Psoas muscle (tissue), 8 donors: ENCODE data around the gene KRT83. TPM values are rescaled to one million over a fixed set of nuclear protein-coding genes. Genes with fewer than 3 reads are reported as not detected.

Source experiments
- ATAC-seq, 4 donors: fragments of 200-7000 bp; cut with Tn5 transposase; one replicate each; pipeline ENCODE4 v1.9.1; 2020; ENCODE audit warnings: moderate library complexity in 3 of 4, mild to moderate bottlenecking in 2 of 4
- DNase-seq, 2 donors: peaks; one replicate each; pipeline ENCODE4 v3.0.0-alpha.2; 2020
- H3K27ac ChIP-seq: fragments of 200-600 bp; one replicate; pipeline ENCODE4 v1.8.0; 2022
- H3K27me3 ChIP-seq, 3 donors: fragments of 200-600 bp in 1 of 3; one replicate each; pipeline versions ENCODE4 v1.6.1 to v1.8.0; 2013 to 2022; ENCODE audit warnings: low read length in 2 of 3, mild to moderate bottlenecking in 2 of 3, moderate library complexity in 1 of 3; ENCODE audit not compliant: insufficient read depth in 3 of 3
- H3K36me3 ChIP-seq, 2 donors: fragments of 200-600 bp in 1 of 2; one replicate each; pipeline versions ENCODE4 v1.6.1 to v1.8.0; 2013 to 2022; ENCODE audit warnings: low read depth in 1 of 2, mild to moderate bottlenecking in 1 of 2, moderate library complexity in 1 of 2; ENCODE audit not compliant: insufficient read depth in 1 of 2
- H3K4me1 ChIP-seq: fragments of 200-600 bp; one replicate; pipeline ENCODE4 v1.8.0; 2022
- H3K4me3 ChIP-seq: fragments of 200-600 bp; one replicate; pipeline ENCODE4 v1.8.0; 2022; ENCODE audit warnings: mild to moderate bottlenecking
- H3K9me3 ChIP-seq: fragments of 200-600 bp; one replicate; pipeline ENCODE4 v1.8.0; 2022
- WGBS, 3 donors: extraction: QIAGEN DNeasy Blood & Tissue Kit; methylation state at CpG; one replicate each; pipeline versions ENCODE4 v1.1.6 to v1.1.7; 2013; 5-methylcytosine and 5-hydroxymethylcytosine counted together
- intact Hi-C, 2 donors: fragments of 100-400 bp; cut with DNase I; formaldehyde crosslinking; loops; one replicate each; pipeline versions ENCODE4 v1.11.0 to v1.14.2; 2022
- polyA plus RNA-seq, 3 donors: library from polyadenylated mRNA; stranded (reverse); fragments of 200-250 nt; gene quantifications; one replicate each; pipeline ENCODE4 v1.2.3, GENCODE V29; 2013
- total RNA-seq, 4 donors: library from RNA; stranded (reverse); fragmentation: NEBNext Ultra II Directional in 2 of 4; extraction: Animal tissue kit (Norgen Biotek cat#: 25700) in 2 of 4; gene quantifications; one replicate each; pipeline versions ENCODE4 v1.2.1 to v1.2.4, GENCODE V29; 2021 to 2023
- TF ChIP-seq, protein P1 (sequence below): fragments of 200-600 bp; IDR thresholded peaks from one replicate; pipeline ENCODE4 v1.8.0; 2022; ENCODE audit warnings: antibody characterized with exemption
- donor health status: healthy with polysubstance abuse.
- donor health status: DM: no; HTN: no; CAD: no; lungs with moderate emphysema.
- donor health status: Bipolar disorder and iron deficiency.
- donor health status: healthy.
- donor health status: DM: yes; HTN: yes; CAD: no.
- donor health status: DM: no; HTN: no; CAD: no.
- donor health status: DM: no; HTN: no; CAD: no.
- donor health status: DM: yes; HTN: yes; CAD: no.

KRT83 gene
- total and polyA plus RNA-seq, 7 donors = not detected

GRCh38 chr12:52322069-52322468, 871 bp upstream of the KRT83 start:
- Histone ChIP-seq H3K27me3 (peaks cover 0 to 30% (median 0%) of the 10 kb centered on the region in 3 donors), H3K4me1 (no peaks in the 10 kb centered on the region), H3K4me3 (no peak overlapping the region), H3K36me3 (no peaks in the 10 kb centered on the region), H3K9me3 (no peaks in the 10 kb centered on the region), H3K27ac (no peak overlapping the region)
- no peak for DNase-seq
- TF ChIP-seq, protein P1, sequence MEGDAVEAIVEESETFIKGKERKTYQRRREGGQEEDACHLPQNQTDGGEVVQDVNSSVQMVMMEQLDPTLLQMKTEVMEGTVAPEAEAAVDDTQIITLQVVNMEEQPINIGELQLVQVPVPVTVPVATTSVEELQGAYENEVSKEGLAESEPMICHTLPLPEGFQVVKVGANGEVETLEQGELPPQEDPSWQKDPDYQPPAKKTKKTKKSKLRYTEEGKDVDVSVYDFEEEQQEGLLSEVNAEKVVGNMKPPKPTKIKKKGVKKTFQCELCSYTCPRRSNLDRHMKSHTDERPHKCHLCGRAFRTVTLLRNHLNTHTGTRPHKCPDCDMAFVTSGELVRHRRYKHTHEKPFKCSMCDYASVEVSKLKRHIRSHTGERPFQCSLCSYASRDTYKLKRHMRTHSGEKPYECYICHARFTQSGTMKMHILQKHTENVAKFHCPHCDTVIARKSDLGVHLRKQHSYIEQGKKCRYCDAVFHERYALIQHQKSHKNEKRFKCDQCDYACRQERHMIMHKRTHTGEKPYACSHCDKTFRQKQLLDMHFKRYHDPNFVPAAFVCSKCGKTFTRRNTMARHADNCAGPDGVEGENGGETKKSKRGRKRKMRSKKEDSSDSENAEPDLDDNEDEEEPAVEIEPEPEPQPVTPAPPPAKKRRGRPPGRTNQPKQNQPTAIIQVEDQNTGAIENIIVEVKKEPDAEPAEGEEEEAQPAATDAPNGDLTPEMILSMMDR = no peak
- no peak for ATAC-seq
- WGBS, 3 donors = 90 to 100% (median 92%) methylated on average over 1 of the region's 1 CpG
- intact Hi-C loops = no loop called here

DNA sequence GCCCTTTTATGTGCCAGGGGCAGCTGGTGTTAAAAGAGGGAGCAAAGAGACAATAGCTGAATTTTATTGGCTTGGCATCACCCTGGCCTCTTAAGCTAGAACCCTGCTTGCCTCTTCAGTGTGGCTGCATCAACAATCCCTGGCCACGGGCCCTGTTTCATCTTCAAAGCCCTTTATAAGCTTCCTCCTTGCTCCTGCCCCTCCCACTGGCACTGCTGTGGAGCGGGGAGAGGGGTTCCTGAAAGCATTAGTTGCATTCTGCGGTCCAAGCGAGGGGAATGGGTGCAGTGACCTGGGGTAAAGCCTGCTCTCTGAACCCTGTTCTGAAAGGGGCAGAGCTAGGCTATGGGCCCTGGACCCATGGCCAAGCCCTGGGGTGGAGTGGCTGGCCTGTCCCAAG, 220 bp upstream of the KRT83 start:
- DNase-seq = no peak
- WGBS, 3 donors = 40 to 52% (median 45%) methylated on average over 4 of the region's 4 CpGs
- ATAC-seq = no peak
- no peaks in the 10 kb centered on the region for H3K9me3 ChIP-seq
- H3K27ac ChIP-seq = no peak overlapping the region
- TF ChIP-seq, protein P1 = no peak
- H3K36me3 ChIP-seq = no peaks in the 10 kb centered on the region
- H3K4me3 ChIP-seq = no peak overlapping the region
- H3K4me1 ChIP-seq = no peaks in the 10 kb centered on the region
- peaks cover 0 to 30% (median 0%) of the 10 kb centered on the region in 3 donors for H3K27me3 ChIP-seq
- intact Hi-C loops = no loop called here

DNA sequence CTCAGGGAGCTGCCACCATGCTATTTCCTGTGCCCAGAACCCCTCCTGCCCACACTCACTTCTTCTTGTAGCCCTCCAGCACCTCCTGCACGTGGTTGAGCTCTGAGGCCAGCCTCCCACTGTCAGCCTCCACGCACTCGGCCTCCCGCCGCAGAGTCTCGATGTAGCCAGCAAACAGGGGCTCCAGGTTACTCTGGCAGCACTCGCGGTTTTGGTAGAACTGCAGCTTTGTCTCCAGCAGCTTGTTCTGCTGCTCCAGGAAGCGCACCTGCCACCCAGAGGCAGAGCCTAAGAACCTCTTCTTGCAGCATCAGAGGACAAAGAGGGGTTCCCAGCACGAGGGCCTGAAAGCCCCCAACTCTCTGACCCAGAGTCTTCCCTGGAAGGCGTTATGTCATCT, 2.1 kb downstream of the KRT83 start:
- H3K36me3 ChIP-seq = no peaks in the 10 kb centered on the region
- no peak overlapping the region for H3K27ac ChIP-seq
- no peak overlapping the region for H3K4me3 ChIP-seq
- no peak for DNase-seq
- WGBS, 3 donors = 80 to 83% (median 83%) methylated on average over 11 of the region's 11 CpGs
- TF ChIP-seq, protein P1 = no peak
- no peak for ATAC-seq
- no peaks in the 10 kb centered on the region for H3K9me3 ChIP-seq
- H3K27me3 ChIP-seq = peaks cover 0 to 30% (median 0%) of the 10 kb centered on the region in 3 donors
- intact Hi-C loops = no loop called here
- no peaks in the 10 kb centered on the region for H3K4me1 ChIP-seq

- Histone ChIP-seq H3K36me3 (no peaks in the 10 kb centered on the region), H3K27ac (no peak overlapping the region), H3K4me1 (no peaks in the 10 kb centered on the region), H3K4me3 (no peak overlapping the region), H3K27me3 (peaks cover 0 to 35% (median 0%) of the 10 kb centered on the region in 3 donors), H3K9me3 (no peaks in the 10 kb centered on the region)
- TF ChIP-seq, protein P1 = no peak
- ATAC-seq (no peak), DNase-seq (no peak)
- WGBS, 3 donors = 86 to 92% (median 92%) methylated on average over 11 of the region's 11 CpGs
- intact Hi-C loops = no loop called here
Measured at GRCh38 chr12:52318241-52318990, 2.8 kb downstream of the KRT83 start.
